HepG2 (cell line): ENCODE results near the gene ENTPD6. TPM values are rescaled to one million over a fixed set of nuclear protein-coding genes. Genes with fewer than 3 reads are reported as not detected.
A peak's percentile ranks its signal among the peaks of the same experiment; 100 is the strongest.

Source experiments
- ATAC-seq: fragments of 200-7000 bp; cut with Tn5 transposase; 3 replicates; pipeline ENCODE4 v1.9.1; 2020; ENCODE audit warnings: mild to moderate bottlenecking, moderate library complexity
- BruUV-seq: library from RNA; stranded (reverse); fragments of 400-500 nt; replicated peaks from 2 replicates; lab custom pipeline; 2021; lab: Mats Ljungman, UMichigan
- CTCF ChIA-PET: fragments of 300-600 bp; formaldehyde crosslinking; extraction: SDS; loops from one replicate; lab custom pipeline; 2021; ENCODE audit warnings: low total read pairs, inconsistent platforms, low intra/inter-chr PET ratio; lab: Yijun Ruan, JAX
- POLR2A ChIA-PET: fragments of 350-600 bp; sonication (Branson Sonifier 250); formaldehyde crosslinking; loops from one replicate; lab custom pipeline; 2020; ENCODE audit warnings: antibody characterized with exemption, inconsistent platforms; lab: Yijun Ruan, JAX
- DNase-seq: peaks from one replicate; pipeline ENCODE4 v3.0.0-alpha.2; 2015; ENCODE audit warnings: low spot score
- FAIRE-seq: peaks from 3 replicates; lab custom pipeline; 2011; peaks lifted over from hg19 to GRCh38; lab: Jason Lieb, UNC
- H2AFZ ChIP-seq: one replicate; pipeline ENCODE4 v1.6.1; 2011; ENCODE audit warnings: low read length, inconsistent platforms
- H3K27ac ChIP-seq: fragments of 300-600 bp; 3 replicates; pipeline ENCODE4 v1.8.0; 2011; ENCODE audit warnings: mixed run types, mild to moderate bottlenecking, mixed read lengths, low read length, inconsistent platforms; ENCODE audit not compliant: insufficient read depth; ENCODE audit errors: extremely low read length
- H3K27me3 ChIP-seq, 2 experiments: fragments of 200-600 bp in 1 of 2; 2 replicates in 1 of 2; 3 replicates in 1 of 2; pipeline versions ENCODE4 v1.6.0 to v1.8.0; 2011; ENCODE audit warnings: low read length in 2 of 2, mild to moderate bottlenecking in 2 of 2, moderate library complexity in 2 of 2, inconsistent platforms in 1 of 2; ENCODE audit not compliant: insufficient read depth in 2 of 2, control insufficient read depth in 1 of 2
- H3K36me3 ChIP-seq, 2 experiments: fragments of 200-600 bp in 1 of 2; replicated peaks in 1 of 2; 2 replicates in 1 of 2; 3 replicates in 1 of 2; pipeline versions ENCODE4 v1.5.1 to v1.8.0; 2011; ENCODE audit warnings: low read length in 2 of 2, inconsistent platforms in 1 of 2; ENCODE audit not compliant: insufficient read depth in 2 of 2, control insufficient read depth in 1 of 2
- H3K4me1 ChIP-seq: 2 replicates; pipeline ENCODE4 v1.5.1; 2012; ENCODE audit warnings: low read length, inconsistent platforms; ENCODE audit not compliant: insufficient read depth
- H3K4me2 ChIP-seq: 2 replicates; pipeline ENCODE4 v1.6.0; 2011; ENCODE audit warnings: low read depth, low read length, inconsistent platforms
- H3K4me3 ChIP-seq, 3 experiments: fragments of 200-600 bp in 1 of 3; sonication (generic), shearing (Covaris generic) in 1 of 3; replicated peaks in 1 of 3; 2 replicates each; pipeline ENCODE4 v1.5.1; 2011 to 2016; ENCODE audit warnings: low read length in 3 of 3, inconsistent platforms in 2 of 3, low read depth in 2 of 3, mild to moderate bottlenecking in 2 of 3, control low read depth in 1 of 3, mixed read lengths in 1 of 3; ENCODE audit not compliant: insufficient read depth in 1 of 3
- H3K79me2 ChIP-seq: one replicate; pipeline ENCODE4 v1.6.1; 2011; ENCODE audit warnings: low read length, inconsistent platforms; ENCODE audit not compliant: insufficient read depth
- H3K9ac ChIP-seq: 2 replicates; pipeline ENCODE4 v1.6.0; 2011; ENCODE audit warnings: mild to moderate bottlenecking, low read depth, low read length, inconsistent platforms; ENCODE audit not compliant: insufficient read depth
- H3K9me3 ChIP-seq: 2 replicates; pipeline ENCODE4 v1.5.1; 2012; ENCODE audit warnings: mild to moderate bottlenecking, low read length
- H4K20me1 ChIP-seq: 2 replicates; pipeline ENCODE4 v1.6.0; 2011; ENCODE audit warnings: inconsistent platforms, mild to moderate bottlenecking, low read length, moderate library complexity; ENCODE audit not compliant: insufficient read depth
- AGO2 ChIP-seq: fragments of 200-400 bp; formaldehyde crosslinking; optimal IDR thresholded peaks from 2 replicates; pipeline ENCODE3; 2017; ENCODE audit warnings: mild to moderate bottlenecking, low read depth, low read length, moderate library complexity
- NR2F6 ChIP-seq, 2 experiments: IDR thresholded peaks; 2 replicates each; pipeline ENCODE4 v1.6.1; 2016; ENCODE audit warnings: antibody characterized with exemption in 1 of 2, mild to moderate bottlenecking in 1 of 2
- RBM22 ChIP-seq: fragments of 200-400 bp; formaldehyde crosslinking; optimal IDR thresholded peaks from 2 replicates; pipeline ENCODE3; 2017; ENCODE audit warnings: mild to moderate bottlenecking, low read length, moderate library complexity
- SP4 ChIP-seq: sonication (generic); formaldehyde crosslinking; IDR thresholded peaks from 2 replicates; pipeline ENCODE4 v1.8.1; 2023; ENCODE audit warnings: mild to moderate bottlenecking, missing genetic modification reagents
- WGBS: methylation state at CpG from one replicate; pipeline ENCODE4 v1.1.6; 2017; ENCODE audit warnings: low lambda C conversion rate; 5-methylcytosine and 5-hydroxymethylcytosine counted together
- in situ Hi-C: cut with HindIII; loops from 2 replicates; pipeline ENCODE4 v1.10.0; 2017; ENCODE audit warnings: low pct_unique_long_range_greater_than_20kb; ENCODE audit not compliant: extremely low pct_ligation_motif_present
- intact Hi-C: fragments of 100-400 bp; cut with micrococcal nuclease; formaldehyde crosslinking; loops from one replicate; pipeline ENCODE4 v1.10.0; 2022; ENCODE audit not compliant: unreplicated experiment
- polyA plus RNA-seq, 8 experiments: library from polyadenylated mRNA; depleted of rRNA in 3 of 8; stranded (reverse) in 7 of 8; unstranded in 1 of 8; fragments of >200 nt; fragmentation: Illumina TruSeq in 4 of 8; extraction: Trizol in 4 of 8; gene quantifications; 2 replicates each; pipeline versions ENCODE4 v1.2.1 to v1.2.3, GENCODE V29; 2011 to 2016; ENCODE audit warnings: low read depth in 4 of 8, missing spikeins in 1 of 8, mixed read lengths in 1 of 8; ENCODE audit not compliant: insufficient read depth in 1 of 8
- small RNA-seq, 3 experiments: library from RNA; depleted of rRNA; stranded (forward); fragments of <200 nt; gene quantifications; one replicate each; pipeline ENCODE3, GENCODE V24; 2012; ENCODE audit warnings: low read depth in 2 of 3, low replicate concordance in 1 of 3; ENCODE audit not compliant: insufficient read length in 3 of 3, insufficient read depth in 2 of 3
- total RNA-seq, 5 experiments: library from RNA; depleted of rRNA; stranded (reverse); fragments of >200 nt; fragmentation: Illumina TruSeq; extraction: Trizol; gene quantifications; 2 replicates each; pipeline ENCODE4 v1.2.3, GENCODE V29; 2016; ENCODE audit warnings: low read depth in 1 of 5

The ENTPD6 gene
- total and polyA plus RNA-seq, 2 of the 13 experiments (the other 11 are each of a cell fraction or from before 2014, with no cell fraction given): 164 to 172 TPM

DNA sequence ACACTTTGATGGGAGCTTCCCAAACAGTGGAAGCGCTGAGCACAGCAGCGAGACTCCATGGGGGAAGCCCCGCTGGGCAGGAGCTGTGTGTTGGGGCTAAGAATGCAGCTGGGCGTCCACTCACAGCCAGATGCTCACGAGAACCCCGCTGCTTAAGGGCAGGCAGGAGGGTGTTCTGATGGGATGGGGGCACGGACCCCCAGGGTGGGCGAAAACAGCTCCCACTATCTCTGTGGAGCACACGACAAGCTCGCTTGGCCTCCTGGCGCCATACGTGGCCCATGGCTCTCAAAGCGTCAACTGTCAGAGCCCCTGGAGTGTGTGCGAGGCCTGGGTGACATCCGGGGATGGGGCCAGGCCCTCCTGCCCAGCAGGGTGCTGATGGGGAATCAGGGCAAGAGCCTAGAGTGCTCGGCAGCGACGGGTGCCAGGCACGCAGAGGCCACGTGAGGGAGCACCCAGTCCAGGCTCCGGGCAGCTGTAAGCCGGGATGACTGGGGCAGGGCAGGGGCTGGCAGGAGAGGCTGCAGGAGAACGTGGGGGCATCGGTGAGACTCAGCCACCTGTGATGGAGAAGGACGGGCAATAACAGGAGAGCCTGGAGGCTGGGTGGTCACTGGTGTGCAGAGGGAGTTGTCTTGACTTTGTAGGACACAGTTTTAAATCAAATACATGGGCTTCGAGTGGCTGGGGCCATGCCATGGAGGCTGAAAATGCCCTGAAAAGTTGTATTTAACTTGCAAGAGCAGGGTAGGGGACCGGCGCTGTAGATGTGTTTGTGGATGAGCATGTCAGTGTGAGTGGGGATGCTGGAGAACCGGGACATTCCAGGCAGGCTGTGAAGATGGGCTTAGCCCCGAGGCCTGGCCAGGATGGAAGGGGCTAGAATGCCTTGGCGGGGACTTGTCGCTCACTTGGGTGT lies 79.6 kb downstream of the ENTPD6 start (continued):
- TF ChIP-seq RBM22 (peak; percentile 9), SP4 (CRISPR knock-in tag) (no peak)

DNA sequence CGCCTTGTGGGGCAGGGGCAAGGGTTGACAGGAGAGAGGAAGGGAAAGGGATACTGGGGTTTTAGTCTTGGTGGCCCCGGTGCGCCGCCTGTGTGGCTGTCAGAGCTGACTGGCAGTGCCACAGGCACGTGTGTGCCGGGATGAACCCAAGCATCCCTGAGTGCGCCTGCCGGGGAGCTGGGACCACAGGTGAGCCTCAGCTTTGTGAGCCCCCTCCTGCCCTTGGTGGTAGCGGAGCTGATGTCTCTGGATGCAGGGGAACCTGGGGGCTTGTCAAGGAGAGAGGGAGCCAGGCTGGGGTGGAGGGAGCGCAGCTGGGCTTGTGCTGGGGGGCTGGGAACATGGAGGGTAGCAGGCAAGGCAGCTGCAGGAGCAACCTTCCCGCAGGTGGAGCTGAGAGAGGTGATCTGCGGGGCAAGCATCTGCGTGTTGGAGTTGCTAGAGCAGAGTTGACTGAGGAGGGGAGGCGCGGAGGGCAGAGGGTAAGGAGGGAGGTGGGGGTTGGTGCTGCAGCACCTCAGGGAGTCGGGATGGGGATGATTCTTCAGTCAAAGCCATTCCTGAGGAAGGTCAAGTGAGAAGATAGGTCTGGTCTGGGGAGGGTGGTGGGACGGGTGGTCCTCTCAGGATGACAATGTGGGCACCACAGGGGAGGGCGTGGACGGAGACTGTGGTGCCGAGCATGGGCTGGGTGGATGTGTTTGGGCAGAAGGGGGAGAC lies 80.5 kb downstream of the ENTPD6 start:
- H3K36me3 ChIP-seq: peaks cover 67 to 87% of the 10 kb centered on the region in 2 experiments
- DNase-seq (no peak), ATAC-seq (no peak), FAIRE-seq (no peak)
- H3K9ac ChIP-seq: no peak overlapping the region
- no peaks in the 10 kb centered on the region for H3K79me2 ChIP-seq
- in situ Hi-C loops (no loop called here), intact Hi-C loops (no loop called here)
- no peaks in the 10 kb centered on the region for H3K9me3 ChIP-seq
- WGBS: 96% methylated on average over 20 of the region's 20 CpGs
- H4K20me1 ChIP-seq: no peaks in the 10 kb centered on the region
- H3K27ac ChIP-seq: no peak overlapping the region
- no peak for TF ChIP-seq NR2F6 (IDR thresholded peaks at IDR 0.05)
- TF ChIP-seq NR2F6 (CRISPR knock-in tag; IDR thresholded peaks at IDR 0.05): no peak
- peak; percentile 4 for TF ChIP-seq AGO2
- H3K4me1 ChIP-seq: no peaks in the 10 kb centered on the region
- BruUV-seq: no TSS peak
- no peak overlapping the region for H3K4me3 ChIP-seq
- CTCF ChIA-PET: no interaction called here
- H3K27me3 ChIP-seq: no peaks in the 10 kb centered on the region
- POLR2A ChIA-PET: no interaction called here
- H2AFZ ChIP-seq: no peak overlapping the region
- no peak overlapping the region for H3K4me2 ChIP-seq

Small RNAs within 50 kb of the gene (small RNA-seq; reads per million reads assigned to genes)
- gene AL035252.4: 0 reads per million in 3 experiments
- gene AL121772.2: 0 reads per million in 3 experiments
- gene RF00019: 0 reads per million in 3 experiments

Other genes starting within 250 kb of the ENTPD6 start
- gene CST7, start 246.4 kb upstream of the ENTPD6 start, total RNA-seq (2016; rRNA removed; fragmentation: Illumina TruSeq; extraction: Trizol): not detected in 2 replicates
- gene CST7, start 246.4 kb upstream of the ENTPD6 start, polyA plus RNA-seq (2011; rRNA removed): not detected in 2 replicates
- 96.9 and 214 TPM in 2 replicates for gene APMAP, start 203.0 kb upstream of the ENTPD6 start, total RNA-seq (2016; rRNA removed; fragmentation: Illumina TruSeq; extraction: Trizol)
- 168 and 177 TPM in 2 replicates for gene APMAP, start 203.0 kb upstream of the ENTPD6 start, polyA plus RNA-seq (2011; rRNA removed)
- 38.2 and 41.6 TPM in 2 replicates for gene ACSS1, start 137.6 kb upstream of the ENTPD6 start, total RNA-seq (2016; rRNA removed; fragmentation: Illumina TruSeq; extraction: Trizol)
- gene ACSS1, start 137.6 kb upstream of the ENTPD6 start, polyA plus RNA-seq (2011; rRNA removed): 15.2 and 23.3 TPM in 2 replicates
- not detected in 2 replicates for gene VSX1, start 113.6 kb upstream of the ENTPD6 start, total RNA-seq (2016; rRNA removed; fragmentation: Illumina TruSeq; extraction: Trizol)
- gene VSX1, start 113.6 kb upstream of the ENTPD6 start, polyA plus RNA-seq (2011; rRNA removed): 0.04 and 0.05 TPM in 2 replicates
- 82.0 and 86.3 TPM in 2 replicates for gene PYGB, start 52.4 kb downstream of the ENTPD6 start, total RNA-seq (2016; rRNA removed; fragmentation: Illumina TruSeq; extraction: Trizol)
- 24.2 and 37.5 TPM in 2 replicates for gene PYGB, start 52.4 kb downstream of the ENTPD6 start, polyA plus RNA-seq (2011; rRNA removed)
- 43.1 and 72.1 TPM in 2 replicates for gene ABHD12, start 195.1 kb downstream of the ENTPD6 start, total RNA-seq (2016; rRNA removed; fragmentation: Illumina TruSeq; extraction: Trizol)
- gene ABHD12, start 195.1 kb downstream of the ENTPD6 start, polyA plus RNA-seq (2011; rRNA removed): 23.5 and 28.9 TPM in 2 replicates
- gene GINS1, start 212.0 kb downstream of the ENTPD6 start, total RNA-seq (2016; rRNA removed; fragmentation: Illumina TruSeq; extraction: Trizol): 59.9 and 74.6 TPM in 2 replicates
- gene GINS1, start 212.0 kb downstream of the ENTPD6 start, polyA plus RNA-seq (2011; rRNA removed): 10.3 and 14.6 TPM in 2 replicates